ENCODE results near the gene KRTAP2-2. TPM values are rescaled to one million over a fixed set of nuclear protein-coding genes. Genes with fewer than 3 reads are reported as not detected.

Gene KRTAP2-2
- total and polyA plus RNA-seq, 2 of the 8 experiments (the other 6 are each of a cell fraction or from before 2014, with no cell fraction given) = not detected

DNA sequence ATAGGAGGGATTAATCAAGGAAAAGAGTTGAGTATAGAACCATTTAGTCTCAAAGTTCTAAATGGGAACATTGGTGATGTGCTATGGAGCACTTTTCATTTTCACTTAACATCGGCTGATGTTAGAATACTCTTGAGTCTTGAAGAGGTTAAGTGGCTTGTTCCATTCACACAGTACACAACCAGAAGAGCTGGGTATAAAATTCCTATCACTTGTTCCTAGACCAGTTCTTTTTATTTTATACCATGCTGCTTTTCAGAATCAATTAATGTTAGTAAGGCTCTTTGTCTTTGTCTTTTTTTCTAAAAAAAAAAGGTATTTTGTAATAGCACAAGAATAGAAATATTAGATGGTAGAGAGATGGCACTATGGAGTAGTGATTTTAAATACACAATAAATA is 12.1 kb downstream of the KRTAP2-2 start (continued):
- TF ChIP-seq, protein P1, sequence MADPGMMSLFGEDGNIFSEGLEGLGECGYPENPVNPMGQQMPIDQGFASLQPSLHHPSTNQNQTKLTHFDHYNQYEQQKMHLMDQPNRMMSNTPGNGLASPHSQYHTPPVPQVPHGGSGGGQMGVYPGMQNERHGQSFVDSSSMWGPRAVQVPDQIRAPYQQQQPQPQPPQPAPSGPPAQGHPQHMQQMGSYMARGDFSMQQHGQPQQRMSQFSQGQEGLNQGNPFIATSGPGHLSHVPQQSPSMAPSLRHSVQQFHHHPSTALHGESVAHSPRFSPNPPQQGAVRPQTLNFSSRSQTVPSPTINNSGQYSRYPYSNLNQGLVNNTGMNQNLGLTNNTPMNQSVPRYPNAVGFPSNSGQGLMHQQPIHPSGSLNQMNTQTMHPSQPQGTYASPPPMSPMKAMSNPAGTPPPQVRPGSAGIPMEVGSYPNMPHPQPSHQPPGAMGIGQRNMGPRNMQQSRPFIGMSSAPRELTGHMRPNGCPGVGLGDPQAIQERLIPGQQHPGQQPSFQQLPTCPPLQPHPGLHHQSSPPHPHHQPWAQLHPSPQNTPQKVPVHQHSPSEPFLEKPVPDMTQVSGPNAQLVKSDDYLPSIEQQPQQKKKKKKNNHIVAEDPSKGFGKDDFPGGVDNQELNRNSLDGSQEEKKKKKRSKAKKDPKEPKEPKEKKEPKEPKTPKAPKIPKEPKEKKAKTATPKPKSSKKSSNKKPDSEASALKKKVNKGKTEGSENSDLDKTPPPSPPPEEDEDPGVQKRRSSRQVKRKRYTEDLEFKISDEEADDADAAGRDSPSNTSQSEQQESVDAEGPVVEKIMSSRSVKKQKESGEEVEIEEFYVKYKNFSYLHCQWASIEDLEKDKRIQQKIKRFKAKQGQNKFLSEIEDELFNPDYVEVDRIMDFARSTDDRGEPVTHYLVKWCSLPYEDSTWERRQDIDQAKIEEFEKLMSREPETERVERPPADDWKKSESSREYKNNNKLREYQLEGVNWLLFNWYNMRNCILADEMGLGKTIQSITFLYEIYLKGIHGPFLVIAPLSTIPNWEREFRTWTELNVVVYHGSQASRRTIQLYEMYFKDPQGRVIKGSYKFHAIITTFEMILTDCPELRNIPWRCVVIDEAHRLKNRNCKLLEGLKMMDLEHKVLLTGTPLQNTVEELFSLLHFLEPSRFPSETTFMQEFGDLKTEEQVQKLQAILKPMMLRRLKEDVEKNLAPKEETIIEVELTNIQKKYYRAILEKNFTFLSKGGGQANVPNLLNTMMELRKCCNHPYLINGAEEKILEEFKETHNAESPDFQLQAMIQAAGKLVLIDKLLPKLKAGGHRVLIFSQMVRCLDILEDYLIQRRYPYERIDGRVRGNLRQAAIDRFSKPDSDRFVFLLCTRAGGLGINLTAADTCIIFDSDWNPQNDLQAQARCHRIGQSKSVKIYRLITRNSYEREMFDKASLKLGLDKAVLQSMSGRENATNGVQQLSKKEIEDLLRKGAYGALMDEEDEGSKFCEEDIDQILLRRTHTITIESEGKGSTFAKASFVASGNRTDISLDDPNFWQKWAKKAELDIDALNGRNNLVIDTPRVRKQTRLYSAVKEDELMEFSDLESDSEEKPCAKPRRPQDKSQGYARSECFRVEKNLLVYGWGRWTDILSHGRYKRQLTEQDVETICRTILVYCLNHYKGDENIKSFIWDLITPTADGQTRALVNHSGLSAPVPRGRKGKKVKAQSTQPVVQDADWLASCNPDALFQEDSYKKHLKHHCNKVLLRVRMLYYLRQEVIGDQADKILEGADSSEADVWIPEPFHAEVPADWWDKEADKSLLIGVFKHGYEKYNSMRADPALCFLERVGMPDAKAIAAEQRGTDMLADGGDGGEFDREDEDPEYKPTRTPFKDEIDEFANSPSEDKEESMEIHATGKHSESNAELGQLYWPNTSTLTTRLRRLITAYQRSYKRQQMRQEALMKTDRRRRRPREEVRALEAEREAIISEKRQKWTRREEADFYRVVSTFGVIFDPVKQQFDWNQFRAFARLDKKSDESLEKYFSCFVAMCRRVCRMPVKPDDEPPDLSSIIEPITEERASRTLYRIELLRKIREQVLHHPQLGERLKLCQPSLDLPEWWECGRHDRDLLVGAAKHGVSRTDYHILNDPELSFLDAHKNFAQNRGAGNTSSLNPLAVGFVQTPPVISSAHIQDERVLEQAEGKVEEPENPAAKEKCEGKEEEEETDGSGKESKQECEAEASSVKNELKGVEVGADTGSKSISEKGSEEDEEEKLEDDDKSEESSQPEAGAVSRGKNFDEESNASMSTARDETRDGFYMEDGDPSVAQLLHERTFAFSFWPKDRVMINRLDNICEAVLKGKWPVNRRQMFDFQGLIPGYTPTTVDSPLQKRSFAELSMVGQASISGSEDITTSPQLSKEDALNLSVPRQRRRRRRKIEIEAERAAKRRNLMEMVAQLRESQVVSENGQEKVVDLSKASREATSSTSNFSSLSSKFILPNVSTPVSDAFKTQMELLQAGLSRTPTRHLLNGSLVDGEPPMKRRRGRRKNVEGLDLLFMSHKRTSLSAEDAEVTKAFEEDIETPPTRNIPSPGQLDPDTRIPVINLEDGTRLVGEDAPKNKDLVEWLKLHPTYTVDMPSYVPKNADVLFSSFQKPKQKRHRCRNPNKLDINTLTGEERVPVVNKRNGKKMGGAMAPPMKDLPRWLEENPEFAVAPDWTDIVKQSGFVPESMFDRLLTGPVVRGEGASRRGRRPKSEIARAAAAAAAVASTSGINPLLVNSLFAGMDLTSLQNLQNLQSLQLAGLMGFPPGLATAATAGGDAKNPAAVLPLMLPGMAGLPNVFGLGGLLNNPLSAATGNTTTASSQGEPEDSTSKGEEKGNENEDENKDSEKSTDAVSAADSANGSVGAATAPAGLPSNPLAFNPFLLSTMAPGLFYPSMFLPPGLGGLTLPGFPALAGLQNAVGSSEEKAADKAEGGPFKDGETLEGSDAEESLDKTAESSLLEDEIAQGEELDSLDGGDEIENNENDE (IDR thresholded peaks at IDR 0.05; ENCODE audit: insufficient replicate concordance, low read length) = no peak
- no peak for TF ChIP-seq KDM5A (IDR thresholded peaks at IDR 0.05; ENCODE audit: low read length)
- no peak for TF ChIP-seq CTBP2 (IDR thresholded peaks at IDR 0.05; ENCODE audit: borderline replicate concordance, insufficient read depth, insufficient read length, low read length)
- TF ChIP-seq EP300 (IDR thresholded peaks at IDR 0.05; ENCODE audit: borderline replicate concordance in 1 of 2, low read depth in 2 of 2, low read length in 2 of 2) = no peak
- TF ChIP-seq CEBPB (IDR thresholded peaks at IDR 0.05; ENCODE audit: low read depth, low read length) = no peak
- TF ChIP-seq CHD2 (IDR thresholded peaks at IDR 0.05; ENCODE audit: low read length) = no peak
- TF ChIP-seq FOSL1 (IDR thresholded peaks at IDR 0.05; ENCODE audit: insufficient read depth, low read depth, low read length) = no peak
- no peak for TF ChIP-seq SIX5 (IDR thresholded peaks at IDR 0.05; ENCODE audit: low read depth, low read length)
- TF ChIP-seq, protein P2, sequence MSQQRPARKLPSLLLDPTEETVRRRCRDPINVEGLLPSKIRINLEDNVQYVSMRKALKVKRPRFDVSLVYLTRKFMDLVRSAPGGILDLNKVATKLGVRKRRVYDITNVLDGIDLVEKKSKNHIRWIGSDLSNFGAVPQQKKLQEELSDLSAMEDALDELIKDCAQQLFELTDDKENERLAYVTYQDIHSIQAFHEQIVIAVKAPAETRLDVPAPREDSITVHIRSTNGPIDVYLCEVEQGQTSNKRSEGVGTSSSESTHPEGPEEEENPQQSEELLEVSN (IDR thresholded peaks at IDR 0.05) = no peak

Measured in H1 (cell line).